ENCODE data around the gene CFAP74. TPM values are rescaled to one million over a fixed set of nuclear protein-coding genes. Genes with fewer than 3 reads are reported as not detected.

CFAP74 gene
- total RNA-seq, 1 experiment from 2014 or later: not detected

DNA sequence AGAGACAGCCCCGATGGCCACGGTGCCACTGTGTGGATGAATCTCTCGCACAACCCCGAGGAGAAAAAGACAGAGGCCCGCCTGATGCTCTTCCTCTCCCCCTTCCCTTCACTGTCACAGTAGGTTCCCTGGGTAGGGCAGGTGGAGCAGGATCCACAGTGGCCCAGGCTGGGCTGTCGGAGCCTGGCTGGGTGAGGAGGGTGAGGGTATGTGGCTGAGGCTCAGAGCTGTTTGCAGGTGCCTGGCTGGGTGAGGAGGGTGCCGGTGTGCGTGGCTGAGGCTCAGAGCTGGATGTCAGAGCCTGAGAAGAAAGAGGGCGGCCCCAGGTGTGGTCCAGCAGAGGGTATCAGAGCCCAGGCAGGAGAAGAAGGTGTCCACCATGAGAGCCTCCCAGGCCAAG is 2.7 kb downstream of the CFAP74 start:
- no peaks in the 10 kb centered on the region for H3K79me2 ChIP-seq (ENCODE audit: low read length)
- no peak for DNase-seq

DNA sequence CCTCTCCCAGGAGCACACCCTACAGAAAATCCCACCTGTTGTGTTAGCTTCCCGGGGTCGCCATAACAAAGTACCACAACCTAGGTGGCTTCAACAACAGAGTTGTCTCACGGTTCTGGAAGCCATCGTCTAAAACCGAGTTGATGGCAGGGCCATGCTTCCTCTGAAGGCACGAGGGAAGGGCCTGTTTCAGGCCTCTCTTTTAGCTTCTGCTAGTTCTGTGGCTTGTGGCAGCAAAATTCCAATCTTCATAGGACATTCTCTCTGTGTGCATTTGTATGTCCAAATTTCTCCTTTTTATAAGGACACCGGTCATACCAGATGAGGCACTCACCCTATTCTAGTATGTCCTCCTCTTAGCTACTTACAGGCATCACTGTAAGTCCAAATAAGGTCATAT is 3.2 kb downstream of the CFAP74 start:
- DNase-seq: no peak
- Histone ChIP-seq H3K79me2 (ENCODE audit: low read length) (no peaks in the 10 kb centered on the region), H3K9me3 (ENCODE audit: low read length) (no peaks in the 10 kb centered on the region)

More for the DNA sequence above, 2.7 kb downstream of the CFAP74 start:
- Histone ChIP-seq H3K9me2 (replicated peaks; ENCODE audit: insufficient read depth, low read length) (no peaks in the 10 kb centered on the region), H3K4me3 (ENCODE audit: low read length) (no peak overlapping the region), H3K9me3 (ENCODE audit: low read length) (no peaks in the 10 kb centered on the region), H3K27ac (ENCODE audit: low read length) (no peak overlapping the region), H3K27me3 (ENCODE audit: low read length) (no peaks in the 10 kb centered on the region), H2AFZ (ENCODE audit: low read length) (no peak overlapping the region), H4K20me1 (ENCODE audit: insufficient read depth, low read depth, low read length) (no peaks in the 10 kb centered on the region), H3K36me3 (ENCODE audit: insufficient read depth, low read length) (no peaks in the 10 kb centered on the region), H3K4me1 (ENCODE audit: low read length) (no peaks in the 10 kb centered on the region), H3K9ac (ENCODE audit: low read length) (no peak overlapping the region), H3K4me2 (ENCODE audit: low read depth, low read length, poor library complexity, severe bottlenecking) (no peak overlapping the region)

GRCh38 chr1:1997576-1997975 is 6.0 kb downstream of the CFAP74 start:
- H3K4me1 ChIP-seq (ENCODE audit: low read length): no peaks in the 10 kb centered on the region
- no peak overlapping the region for H3K9ac ChIP-seq (ENCODE audit: low read length)
- DNase-seq: no peak
- no peak overlapping the region for H2AFZ ChIP-seq (ENCODE audit: low read length)
- H3K9me3 ChIP-seq (ENCODE audit: low read length): no peaks in the 10 kb centered on the region
- no peak overlapping the region for H3K27ac ChIP-seq (ENCODE audit: low read length)
- H3K9me2 ChIP-seq (replicated peaks; ENCODE audit: insufficient read depth, low read length): no peaks in the 10 kb centered on the region
- no peaks in the 10 kb centered on the region for H3K36me3 ChIP-seq (ENCODE audit: insufficient read depth, low read length)
- no peaks in the 10 kb centered on the region for H3K27me3 ChIP-seq (ENCODE audit: low read length)
- H3K4me3 ChIP-seq (ENCODE audit: low read length): no peak overlapping the region
- no peaks in the 10 kb centered on the region for H3K79me2 ChIP-seq (ENCODE audit: low read length)
- no peak overlapping the region for H3K4me2 ChIP-seq (ENCODE audit: low read depth, low read length, poor library complexity, severe bottlenecking)
- no peaks in the 10 kb centered on the region for H4K20me1 ChIP-seq (ENCODE audit: insufficient read depth, low read depth, low read length)

More for the DNA sequence above, 3.2 kb downstream of the CFAP74 start:
- Histone ChIP-seq H3K27ac (ENCODE audit: low read length) (no peak overlapping the region), H3K4me2 (ENCODE audit: low read depth, low read length, poor library complexity, severe bottlenecking) (no peak overlapping the region), H3K4me1 (ENCODE audit: low read length) (no peaks in the 10 kb centered on the region), H2AFZ (ENCODE audit: low read length) (no peak overlapping the region), H4K20me1 (ENCODE audit: insufficient read depth, low read depth, low read length) (no peaks in the 10 kb centered on the region), H3K27me3 (ENCODE audit: low read length) (no peaks in the 10 kb centered on the region), H3K9ac (ENCODE audit: low read length) (no peak overlapping the region), H3K9me2 (replicated peaks; ENCODE audit: insufficient read depth, low read length) (no peaks in the 10 kb centered on the region), H3K36me3 (ENCODE audit: insufficient read depth, low read length) (no peaks in the 10 kb centered on the region), H3K4me3 (ENCODE audit: low read length) (no peak overlapping the region)

DNA sequence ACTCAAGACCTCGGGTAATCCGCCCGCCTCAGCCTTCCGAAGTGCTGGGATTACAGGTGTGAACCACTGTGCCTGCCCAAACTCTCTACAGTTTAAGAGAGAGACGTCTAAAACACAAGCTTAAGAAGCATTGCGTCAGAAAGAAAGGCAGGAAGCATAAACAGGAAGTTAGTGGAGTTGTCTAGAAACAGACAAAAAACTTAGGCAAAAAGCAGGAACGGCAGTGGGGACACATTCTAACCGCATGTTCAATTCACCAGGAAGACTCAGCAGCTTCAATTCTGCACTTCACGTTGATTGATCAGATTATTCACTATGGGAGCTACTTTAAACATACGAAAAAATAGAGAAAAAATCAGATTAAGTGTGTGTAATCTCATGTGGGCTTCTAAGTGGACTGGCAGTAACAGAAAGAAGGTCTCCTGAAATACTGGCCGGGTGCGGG is 7.4 kb downstream of the CFAP74 start:
- no peaks in the 10 kb centered on the region for H3K9me3 ChIP-seq (ENCODE audit: low read length)
- H2AFZ ChIP-seq (ENCODE audit: low read length): no peak overlapping the region
- no peaks in the 10 kb centered on the region for H3K4me1 ChIP-seq (ENCODE audit: low read length)
- no peaks in the 10 kb centered on the region for H3K27me3 ChIP-seq (ENCODE audit: low read length)
- no peaks in the 10 kb centered on the region for H3K36me3 ChIP-seq (ENCODE audit: insufficient read depth, low read length)
- no peaks in the 10 kb centered on the region for H4K20me1 ChIP-seq (ENCODE audit: insufficient read depth, low read depth, low read length)
- no peak overlapping the region for H3K27ac ChIP-seq (ENCODE audit: low read length)
- no peaks in the 10 kb centered on the region for H3K9me2 ChIP-seq (replicated peaks; ENCODE audit: insufficient read depth, low read length)
- no peak overlapping the region for H3K4me2 ChIP-seq (ENCODE audit: low read depth, low read length, poor library complexity, severe bottlenecking)
- H3K9ac ChIP-seq (ENCODE audit: low read length): no peak overlapping the region
- H3K4me3 ChIP-seq (ENCODE audit: low read length): no peak overlapping the region
- no peak for DNase-seq
- no peaks in the 10 kb centered on the region for H3K79me2 ChIP-seq (ENCODE audit: low read length)

DNA sequence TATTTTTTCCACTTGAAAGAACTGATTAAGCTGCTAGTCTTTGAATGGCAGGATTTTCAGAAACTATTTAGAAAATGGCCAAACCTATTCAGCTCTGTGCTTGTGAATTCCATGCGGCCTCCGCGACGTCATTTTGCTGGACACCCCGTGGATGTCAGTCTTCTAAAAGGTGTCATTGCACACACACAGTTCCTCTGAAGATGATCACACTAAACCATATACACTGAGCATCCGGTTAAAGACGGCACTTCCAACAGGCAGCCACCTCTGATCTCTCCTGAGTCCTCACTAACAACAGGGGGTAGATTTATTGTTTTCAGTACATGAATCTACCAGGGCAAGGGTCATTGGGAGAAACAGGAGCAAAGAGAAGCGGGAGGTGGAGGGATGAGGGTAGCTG is 9.1 kb downstream of the CFAP74 start:
- no peaks in the 10 kb centered on the region for H3K79me2 ChIP-seq (ENCODE audit: low read length)
- H3K36me3 ChIP-seq (ENCODE audit: insufficient read depth, low read length): no peaks in the 10 kb centered on the region
- no peak overlapping the region for H2AFZ ChIP-seq (ENCODE audit: low read length)
- H3K27ac ChIP-seq (ENCODE audit: low read length): no peak overlapping the region
- no peaks in the 10 kb centered on the region for H3K4me1 ChIP-seq (ENCODE audit: low read length)
- no peak overlapping the region for H3K9ac ChIP-seq (ENCODE audit: low read length)
- H3K27me3 ChIP-seq (ENCODE audit: low read length): no peaks in the 10 kb centered on the region
- no peaks in the 10 kb centered on the region for H3K9me2 ChIP-seq (replicated peaks; ENCODE audit: insufficient read depth, low read length)
- H4K20me1 ChIP-seq (ENCODE audit: insufficient read depth, low read depth, low read length): no peaks in the 10 kb centered on the region
- no peak overlapping the region for H3K4me3 ChIP-seq (ENCODE audit: low read length)
- DNase-seq: no peak
- no peaks in the 10 kb centered on the region for H3K9me3 ChIP-seq (ENCODE audit: low read length)
- H3K4me2 ChIP-seq (ENCODE audit: low read depth, low read length, poor library complexity, severe bottlenecking): no peak overlapping the region

GRCh38 chr1:1990222-1990621 is 13.4 kb downstream of the CFAP74 start:
- H4K20me1 ChIP-seq (ENCODE audit: insufficient read depth, low read depth, low read length): no peaks in the 10 kb centered on the region
- no peaks in the 10 kb centered on the region for H3K9me3 ChIP-seq (ENCODE audit: low read length)
- H2AFZ ChIP-seq (ENCODE audit: low read length): no peak overlapping the region
- H3K36me3 ChIP-seq (ENCODE audit: insufficient read depth, low read length): no peaks in the 10 kb centered on the region
- no peak overlapping the region for H3K27ac ChIP-seq (ENCODE audit: low read length)
- no peak for DNase-seq
- H3K79me2 ChIP-seq (ENCODE audit: low read length): no peaks in the 10 kb centered on the region
- no peaks in the 10 kb centered on the region for H3K9me2 ChIP-seq (replicated peaks; ENCODE audit: insufficient read depth, low read length)
- H3K4me2 ChIP-seq (ENCODE audit: low read depth, low read length, poor library complexity, severe bottlenecking): no peak overlapping the region
- H3K4me3 ChIP-seq (ENCODE audit: low read length): no peak overlapping the region
- H3K4me1 ChIP-seq (ENCODE audit: low read length): no peaks in the 10 kb centered on the region
- H3K9ac ChIP-seq (ENCODE audit: low read length): no peak overlapping the region
- no peaks in the 10 kb centered on the region for H3K27me3 ChIP-seq (ENCODE audit: low read length)

DNA sequence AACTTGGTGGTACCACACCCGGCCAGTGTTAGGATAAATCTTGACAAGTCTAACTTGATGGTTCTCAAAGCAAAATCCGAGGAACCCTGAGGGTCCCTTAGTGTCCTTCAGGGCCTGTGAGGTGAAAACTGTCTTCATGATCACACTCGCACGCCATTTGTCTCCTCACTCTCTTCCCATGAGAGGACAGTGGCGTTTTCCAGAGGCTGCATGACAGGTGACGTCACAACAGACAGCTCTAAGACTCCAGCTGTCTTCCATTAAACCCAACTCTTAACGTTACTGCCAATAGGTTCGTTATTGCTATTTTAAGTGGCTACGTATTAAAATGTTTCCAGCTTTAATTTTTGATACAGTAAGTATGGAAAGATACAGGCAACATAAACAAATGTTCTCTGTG is 13.8 kb downstream of the CFAP74 start:
- H3K27me3 ChIP-seq (ENCODE audit: low read length): no peaks in the 10 kb centered on the region
- no peak for DNase-seq
- no peaks in the 10 kb centered on the region for H4K20me1 ChIP-seq (ENCODE audit: insufficient read depth, low read depth, low read length)
- no peak overlapping the region for H3K4me3 ChIP-seq (ENCODE audit: low read length)
- H3K4me2 ChIP-seq (ENCODE audit: low read depth, low read length, poor library complexity, severe bottlenecking): no peak overlapping the region
- no peak overlapping the region for H2AFZ ChIP-seq (ENCODE audit: low read length)
- no peaks in the 10 kb centered on the region for H3K79me2 ChIP-seq (ENCODE audit: low read length)
- no peaks in the 10 kb centered on the region for H3K9me3 ChIP-seq (ENCODE audit: low read length)
- no peaks in the 10 kb centered on the region for H3K4me1 ChIP-seq (ENCODE audit: low read length)
- no peak overlapping the region for H3K9ac ChIP-seq (ENCODE audit: low read length)
- no peak overlapping the region for H3K27ac ChIP-seq (ENCODE audit: low read length)
- no peaks in the 10 kb centered on the region for H3K9me2 ChIP-seq (replicated peaks; ENCODE audit: insufficient read depth, low read length)
- H3K36me3 ChIP-seq (ENCODE audit: insufficient read depth, low read length): no peaks in the 10 kb centered on the region

DNA sequence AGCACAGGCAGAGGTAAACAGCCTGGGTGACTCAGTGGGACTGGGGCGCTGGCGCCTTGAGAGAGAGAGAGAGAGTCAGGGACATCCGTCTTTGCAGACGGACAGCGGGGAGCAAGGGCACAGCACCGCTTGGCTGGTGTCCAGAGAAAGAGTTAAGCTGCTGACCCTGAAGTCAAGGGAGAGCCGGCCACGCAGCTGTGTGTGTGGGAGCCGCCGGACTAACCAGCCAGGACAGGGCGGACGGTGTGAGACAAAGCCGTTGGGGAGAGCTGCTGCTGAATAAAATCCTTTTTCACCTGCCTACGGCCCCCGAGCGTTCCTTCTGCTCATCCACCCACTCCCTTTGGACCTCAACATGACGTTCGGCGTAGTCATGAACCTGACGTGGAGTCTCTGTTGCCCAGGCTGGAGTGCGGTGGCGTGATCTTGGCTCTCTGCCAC is 14.5 kb downstream of the CFAP74 start:
- no peak overlapping the region for H3K4me2 ChIP-seq (ENCODE audit: low read depth, low read length, poor library complexity, severe bottlenecking)
- no peak overlapping the region for H3K4me3 ChIP-seq (ENCODE audit: low read length)
- H3K27me3 ChIP-seq (ENCODE audit: low read length): no peaks in the 10 kb centered on the region
- no peaks in the 10 kb centered on the region for H3K36me3 ChIP-seq (ENCODE audit: insufficient read depth, low read length)
- H4K20me1 ChIP-seq (ENCODE audit: insufficient read depth, low read depth, low read length): no peaks in the 10 kb centered on the region
- no peak overlapping the region for H3K9ac ChIP-seq (ENCODE audit: low read length)
- no peak overlapping the region for H2AFZ ChIP-seq (ENCODE audit: low read length)
- no peaks in the 10 kb centered on the region for H3K4me1 ChIP-seq (ENCODE audit: low read length)
- DNase-seq: no peak
- H3K9me3 ChIP-seq (ENCODE audit: low read length): no peaks in the 10 kb centered on the region
- no peaks in the 10 kb centered on the region for H3K79me2 ChIP-seq (ENCODE audit: low read length)
- no peaks in the 10 kb centered on the region for H3K9me2 ChIP-seq (replicated peaks; ENCODE audit: insufficient read depth, low read length)
- H3K27ac ChIP-seq (ENCODE audit: low read length): no peak overlapping the region

Measured in Karpas-422 (cell line).